ENCODE measurements around the gene PPP2R5E. TPM values are rescaled to one million over a fixed set of nuclear protein-coding genes. Genes with fewer than 3 reads are reported as not detected.

The PPP2R5E gene
- total and polyA plus RNA-seq, 10 of the 15 experiments (the other 5 are each of a cell fraction or from before 2014, with no cell fraction given) = 11.4 to 56.2 (median 22.7) TPM

- TF ChIP-seq ZNF687 (IDR thresholded peaks at IDR 0.05) (no peak), FOS (IDR thresholded peaks at IDR 0.05; ENCODE audit: borderline replicate concordance, extremely low read depth, insufficient read length) (no peak), NFXL1 (IDR thresholded peaks at IDR 0.05; ENCODE audit: borderline replicate concordance) (no peak), FOXM1 (IDR thresholded peaks at IDR 0.05; ENCODE audit: low read depth, low read length) (0 out of 2 replicates have a peak, but pooled peaks have one; percentile 18), PML (IDR thresholded peaks at IDR 0.05; ENCODE audit: low read length) (no peak), SMAD1 (IDR thresholded peaks at IDR 0.05; ENCODE audit: low read depth, partially characterized antibody) (no peak), ZBED1 (IDR thresholded peaks at IDR 0.05; ENCODE audit: borderline replicate concordance) (no peak), IRF5 (IDR thresholded peaks at IDR 0.05; ENCODE audit: borderline replicate concordance) (no peak), LARP7 (IDR thresholded peaks at IDR 0.05) (no peak), IKZF1 (conservative IDR thresholded peaks at IDR 0.05) (no peak), SMC3 (IDR thresholded peaks at IDR 0.05; ENCODE audit: borderline replicate concordance, low read length) (peak; percentile 89), SRF (IDR thresholded peaks at IDR 0.05; ENCODE audit: low read depth in 2 of 2, low read length in 2 of 2) (no peak), ASH2L (IDR thresholded peaks at IDR 0.05; ENCODE audit: borderline replicate concordance, low read depth) (no peak), TBL1XR1 (IDR thresholded peaks at IDR 0.05; ENCODE audit: low read depth, low read length) (no peak), NFYB (IDR thresholded peaks at IDR 0.05; ENCODE audit: insufficient read depth, low read depth, low read length) (no peak), SKIL (IDR thresholded peaks at IDR 0.05; ENCODE audit: low read depth, poor library complexity, severe bottlenecking) (no peak), SP1 (IDR thresholded peaks at IDR 0.05; ENCODE audit: low read depth, low read length) (no peak), PBX3 (IDR thresholded peaks at IDR 0.05; ENCODE audit: insufficient replicate concordance, low read depth, low read length) (no peak), CHD2 (IDR thresholded peaks at IDR 0.05; ENCODE audit: borderline replicate concordance, low read depth, low read length) (no peak), EP300 (IDR thresholded peaks at IDR 0.05; ENCODE audit: borderline replicate concordance in 1 of 2, control insufficient read depth in 1 of 2, low read depth in 2 of 2, low read length in 2 of 2) (no peak), BHLHE40 (IDR thresholded peaks at IDR 0.05; ENCODE audit: borderline replicate concordance in 1 of 2, low read depth in 2 of 2, low read length in 1 of 2) (no peak), GABPA (IDR thresholded peaks at IDR 0.05; ENCODE audit: low read depth) (no peak)
Observed at GRCh38 chr14:63388766-63389431, 154.3 kb downstream of the PPP2R5E start (continued).

All from GM12878 (cell line).